PFSK-1 (cell line): ENCODE measurements around the gene MCM10.

Experiments
- TAF1 ChIP-seq: IDR thresholded peaks from 2 replicates; pipeline ENCODE4 v1.6.1; 2012; ENCODE audit warnings: low read length, control low read depth, borderline replicate concordance; ENCODE audit not compliant: insufficient read depth
- TF ChIP-seq, protein P1 (sequence below), 2 experiments: IDR thresholded peaks; 2 replicates each; pipeline versions ENCODE4 v1.6.1 to v1.8.0; 2011 to 2012; ENCODE audit warnings: low read depth in 2 of 2, low read length in 2 of 2, control low read depth in 1 of 2, inconsistent platforms in 1 of 2, mild to moderate bottlenecking in 1 of 2, moderate library complexity in 1 of 2; ENCODE audit not compliant: insufficient read depth in 1 of 2

DNA sequence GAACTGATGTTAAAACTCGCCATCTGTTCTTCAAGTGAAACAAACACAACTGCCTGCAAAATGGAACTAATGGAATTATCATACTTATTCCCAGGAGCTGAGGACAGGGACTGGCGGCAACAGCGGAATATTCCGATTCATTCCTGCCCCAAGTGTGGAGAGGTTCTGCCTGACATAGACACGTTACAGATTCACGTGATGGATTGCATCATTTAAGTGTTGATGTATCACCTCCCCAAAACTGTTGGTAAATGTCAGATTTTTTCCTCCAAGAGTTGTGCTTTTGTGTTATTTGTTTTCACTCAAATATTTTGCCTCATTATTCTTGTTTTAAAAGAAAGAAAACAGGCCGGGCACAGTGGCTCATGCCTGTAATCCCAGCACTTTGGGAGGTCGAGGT, 24.7 kb upstream of the MCM10 start:
- TF ChIP-seq, protein P1, sequence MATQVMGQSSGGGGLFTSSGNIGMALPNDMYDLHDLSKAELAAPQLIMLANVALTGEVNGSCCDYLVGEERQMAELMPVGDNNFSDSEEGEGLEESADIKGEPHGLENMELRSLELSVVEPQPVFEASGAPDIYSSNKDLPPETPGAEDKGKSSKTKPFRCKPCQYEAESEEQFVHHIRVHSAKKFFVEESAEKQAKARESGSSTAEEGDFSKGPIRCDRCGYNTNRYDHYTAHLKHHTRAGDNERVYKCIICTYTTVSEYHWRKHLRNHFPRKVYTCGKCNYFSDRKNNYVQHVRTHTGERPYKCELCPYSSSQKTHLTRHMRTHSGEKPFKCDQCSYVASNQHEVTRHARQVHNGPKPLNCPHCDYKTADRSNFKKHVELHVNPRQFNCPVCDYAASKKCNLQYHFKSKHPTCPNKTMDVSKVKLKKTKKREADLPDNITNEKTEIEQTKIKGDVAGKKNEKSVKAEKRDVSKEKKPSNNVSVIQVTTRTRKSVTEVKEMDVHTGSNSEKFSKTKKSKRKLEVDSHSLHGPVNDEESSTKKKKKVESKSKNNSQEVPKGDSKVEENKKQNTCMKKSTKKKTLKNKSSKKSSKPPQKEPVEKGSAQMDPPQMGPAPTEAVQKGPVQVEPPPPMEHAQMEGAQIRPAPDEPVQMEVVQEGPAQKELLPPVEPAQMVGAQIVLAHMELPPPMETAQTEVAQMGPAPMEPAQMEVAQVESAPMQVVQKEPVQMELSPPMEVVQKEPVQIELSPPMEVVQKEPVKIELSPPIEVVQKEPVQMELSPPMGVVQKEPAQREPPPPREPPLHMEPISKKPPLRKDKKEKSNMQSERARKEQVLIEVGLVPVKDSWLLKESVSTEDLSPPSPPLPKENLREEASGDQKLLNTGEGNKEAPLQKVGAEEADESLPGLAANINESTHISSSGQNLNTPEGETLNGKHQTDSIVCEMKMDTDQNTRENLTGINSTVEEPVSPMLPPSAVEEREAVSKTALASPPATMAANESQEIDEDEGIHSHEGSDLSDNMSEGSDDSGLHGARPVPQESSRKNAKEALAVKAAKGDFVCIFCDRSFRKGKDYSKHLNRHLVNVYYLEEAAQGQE (IDR thresholded peaks at IDR 0.05; ENCODE audit: insufficient read depth in 1 of 2, low read depth in 2 of 2, low read length in 2 of 2), result no peak
- TF ChIP-seq TAF1, result no peak
